K562 (cell line): Measurements from ENCODE around the gene ADRM1. TPM values are rescaled to one million over a fixed set of nuclear protein-coding genes. Genes with fewer than 3 reads are reported as not detected.

Source experiments
- ATAC-seq: fragments of 200-7000 bp; cut with Tn5 transposase; 3 replicates; pipeline ENCODE4 v1.9.1; 2020; ENCODE audit warnings: moderate library complexity
- BruUV-seq: library from RNA; stranded (reverse); fragments of 400-500 nt; replicated peaks from 2 replicates; lab custom pipeline; 2021; lab: Mats Ljungman, UMichigan
- CTCF ChIA-PET: fragments of 300-600 bp; formaldehyde crosslinking; extraction: SDS; loops from one replicate; lab custom pipeline; 2021; ENCODE audit warnings: low intra/inter-chr PET ratio; lab: Yijun Ruan, JAX
- POLR2A ChIA-PET: fragments of 300-600, 350-650 bp; sonication (Branson Sonifier 250); formaldehyde crosslinking; extraction: SDS; loops from one replicate; lab custom pipeline; 2021; ENCODE audit warnings: antibody characterized with exemption, inconsistent platforms; lab: Yijun Ruan, JAX
- DNase-seq, 4 experiments: peaks; one replicate each; pipeline versions ENCODE4 v3.0.0 to v3.0.0-alpha.2; 2011 to 2018; ENCODE audit warnings: low spot score in 3 of 4, mixed read lengths in 3 of 4; ENCODE audit errors: extremely low read depth in 1 of 4
- FAIRE-seq: peaks from 2 replicates; lab custom pipeline; 2011; peaks lifted over from hg19 to GRCh38; lab: Jason Lieb, UNC
- H2AFZ ChIP-seq: 2 replicates; pipeline ENCODE4 v1.6.0; 2011; ENCODE audit warnings: low read depth, low read length, control low read depth, inconsistent platforms
- H3K27ac ChIP-seq: fragments of 200-600 bp; 3 replicates; pipeline ENCODE4 v1.8.0; 2011; ENCODE audit warnings: low read depth, mild to moderate bottlenecking, control low read depth, inconsistent platforms, low read length, moderate library complexity, mixed read lengths; ENCODE audit errors: extremely low read depth
- H3K27me3 ChIP-seq, 2 experiments: fragments of 300-600 bp in 1 of 2; 2 replicates in 1 of 2; 3 replicates in 1 of 2; pipeline versions ENCODE4 v1.6.0 to v1.8.0; 2011; ENCODE audit warnings: inconsistent platforms in 2 of 2, low read length in 2 of 2, mild to moderate bottlenecking in 1 of 2, mixed read lengths in 1 of 2, moderate library complexity in 1 of 2; ENCODE audit not compliant: control insufficient read depth in 2 of 2, insufficient read depth in 2 of 2
- H3K36me3 ChIP-seq: fragments of 300-600 bp; 3 replicates; pipeline ENCODE4 v1.8.0; 2011; ENCODE audit warnings: mild to moderate bottlenecking, low read length, inconsistent platforms; ENCODE audit not compliant: control insufficient read depth, insufficient read depth
- H3K4me1 ChIP-seq, 2 experiments: fragments of 200-600 bp in 1 of 2; replicated peaks in 1 of 2; 2 replicates in 1 of 2; 3 replicates in 1 of 2; pipeline versions ENCODE4 v1.5.1 to v1.8.0; 2011; ENCODE audit warnings: inconsistent platforms in 2 of 2, low read length in 2 of 2, mild to moderate bottlenecking in 1 of 2, mixed read lengths in 1 of 2, moderate library complexity in 1 of 2; ENCODE audit not compliant: control insufficient read depth in 2 of 2, insufficient read depth in 2 of 2
- H3K4me2 ChIP-seq: 2 replicates; pipeline ENCODE4 v1.6.1; 2011; ENCODE audit warnings: low read length, control low read depth, inconsistent platforms, mixed read lengths; ENCODE audit not compliant: insufficient read depth
- H3K4me3 ChIP-seq: fragments of 200-600 bp; sonication (generic), shearing (Covaris generic); 2 replicates; pipeline ENCODE4 v1.5.1; 2016; ENCODE audit warnings: control low read depth, inconsistent platforms
- H3K79me2 ChIP-seq: fragments of 200-600 bp; 3 replicates; pipeline ENCODE4 v1.8.0; 2011; ENCODE audit warnings: low read length, inconsistent platforms; ENCODE audit not compliant: control insufficient read depth, insufficient read depth
- H3K9ac ChIP-seq, 2 experiments: 2 replicates each; pipeline versions ENCODE4 v1.6.0 to v1.6.1; 2011; ENCODE audit warnings: low read depth in 2 of 2, low read length in 2 of 2, control low read depth in 1 of 2, inconsistent platforms in 1 of 2, mild to moderate bottlenecking in 1 of 2, mixed read lengths in 1 of 2; ENCODE audit not compliant: insufficient read depth in 1 of 2
- H3K9me1 ChIP-seq: one replicate; pipeline ENCODE4 v1.6.0; 2011; ENCODE audit warnings: inconsistent platforms, mild to moderate bottlenecking, low read length, moderate library complexity; ENCODE audit not compliant: control insufficient read depth, insufficient read depth
- H3K9me3 ChIP-seq: replicated peaks from 2 replicates; pipeline ENCODE4 v1.5.1; 2011; ENCODE audit warnings: low read depth, low read length, inconsistent platforms; ENCODE audit not compliant: control insufficient read depth, insufficient read depth
- H4K20me1 ChIP-seq: replicated peaks from 2 replicates; pipeline ENCODE4 v1.6.1; 2011; ENCODE audit warnings: low read length, inconsistent platforms, mixed read lengths; ENCODE audit not compliant: control insufficient read depth, insufficient read depth
- NFIC ChIP-seq: fragments of 450-650 bp; IDR thresholded peaks from 2 replicates; pipeline ENCODE4 v1.6.1; 2017; ENCODE audit warnings: mild to moderate bottlenecking, inconsistent platforms
- ZNF655 ChIP-seq: fragments of 250-450 bp; sonication (Bioruptor Pico); IDR thresholded peaks from 2 replicates; pipeline ENCODE4 v1.5.0; 2021
- WGBS: fragments of 100-300 bp; shearing (Covaris generic); methylation state at CpG from one replicate; pipeline ENCODE4 v1.1.6; 2016; ENCODE audit warnings: low coverage, mixed read lengths; ENCODE audit not compliant: insufficient coverage; ENCODE audit errors: missing lambda C conversion rate; 5-methylcytosine and 5-hydroxymethylcytosine counted together
- in situ Hi-C: fragments of 300-500 bp; cut with MboI; formaldehyde crosslinking; loops from 4 replicates; pipeline ENCODE4 v1.15.0; 2018; ENCODE audit warnings: inconsistent platforms, mixed read lengths
- intact Hi-C: fragments of 100-400 bp; cut with micrococcal nuclease; formaldehyde crosslinking; loops from 2 replicates; pipeline ENCODE4 v1.14.2; 2022
- polyA plus RNA-seq, 8 experiments: library from polyadenylated mRNA; depleted of rRNA in 4 of 8; stranded (reverse) in 5 of 8; unstranded in 3 of 8; fragments of >200 nt; fragmentation: Nextera tagmentation in 2 of 8; fragmentation: Illumina TruSeq in 1 of 8; extraction: Ambion mirVana in 2 of 8; extraction: Trizol in 1 of 8; gene quantifications; 2 replicates each; pipeline versions ENCODE4 v1.2.1 to v1.2.3, GENCODE V29; 2011 to 2014; ENCODE audit warnings: inconsistent platforms in 1 of 8, missing spikeins in 1 of 8
- total RNA-seq, 7 experiments: library from RNA; depleted of rRNA in 6 of 7; stranded (reverse); fragments of >200 nt in 6 of 7; fragmentation: Illumina TruSeq in 2 of 7; extraction: Trizol in 2 of 7; gene quantifications; 2 replicates each; pipeline versions ENCODE4 v1.2.1 to v1.2.3, GENCODE V29; 2011 to 2021; ENCODE audit warnings: low replicate concordance in 1 of 7
- TF ChIP-seq, protein P1 (sequence below), 2 experiments: fragments of 450-650 bp in 1 of 2; sonication (generic) in 1 of 2; formaldehyde crosslinking in 1 of 2; IDR thresholded peaks; 2 replicates each; pipeline versions ENCODE4 v1.7.1 to v1.9.0; 2016 to 2022; ENCODE audit warnings: inconsistent platforms in 1 of 2, mild to moderate bottlenecking in 1 of 2, missing genetic modification reagents in 1 of 2

Gene ADRM1
- total and polyA plus RNA-seq, 9 of the 15 experiments (the other 6 are each of a cell fraction or from before 2014, with no cell fraction given): 5.0 to 223 (median 67.4) TPM

DNA sequence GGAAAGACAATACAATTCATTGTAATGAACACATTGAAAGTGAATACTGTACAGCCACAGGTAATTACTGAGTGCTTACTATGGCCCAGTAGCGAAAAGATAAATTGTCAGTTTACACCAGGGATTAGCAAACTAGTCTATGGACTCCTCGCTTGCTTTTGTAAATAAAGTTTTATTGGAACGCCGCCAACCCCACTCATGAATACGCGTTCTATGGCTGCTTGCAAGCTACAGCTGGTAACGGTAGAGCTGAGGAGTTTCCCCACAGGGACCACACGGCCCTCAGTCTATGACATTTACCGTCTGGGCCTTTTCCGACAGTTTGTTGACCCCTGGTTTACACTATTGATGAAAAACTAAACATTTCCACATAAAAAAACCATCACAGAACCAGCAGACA is 40.1 kb downstream of the ADRM1 start:
- no peaks in the 10 kb centered on the region for H3K79me2 ChIP-seq
- no peaks in the 10 kb centered on the region for H3K9me1 ChIP-seq
- no peak overlapping the region for H2AFZ ChIP-seq
- H3K4me1 ChIP-seq: peaks cover 0 to 4% of the 10 kb centered on the region in 2 experiments; a peak in 1 of 5 replicates
- peak; percentile 6 for FAIRE-seq
- H3K27ac ChIP-seq: no peak overlapping the region
- POLR2A ChIA-PET: no interaction called here
- no peaks in the 10 kb centered on the region for H3K27me3 ChIP-seq
- H3K4me3 ChIP-seq: no peak overlapping the region
- no peak for DNase-seq
- no peaks in the 10 kb centered on the region for H3K9me3 ChIP-seq
- 77% methylated on average over 10 of the region's 10 CpGs for WGBS
- intact Hi-C loops (no loop called here), in situ Hi-C loops (no loop called here)
- peaks cover 68% of the 10 kb centered on the region for H3K36me3 ChIP-seq
- no peak for ATAC-seq
- BruUV-seq: no TSS peak
- no peaks in the 10 kb centered on the region for H4K20me1 ChIP-seq
- no peak overlapping the region for H3K9ac ChIP-seq
- CTCF ChIA-PET: no interaction called here
- TF ChIP-seq ZNF655 (CRISPR knock-in tag): no peak
- peak; percentile 77 for TF ChIP-seq NFIC
- TF ChIP-seq, protein P1, sequence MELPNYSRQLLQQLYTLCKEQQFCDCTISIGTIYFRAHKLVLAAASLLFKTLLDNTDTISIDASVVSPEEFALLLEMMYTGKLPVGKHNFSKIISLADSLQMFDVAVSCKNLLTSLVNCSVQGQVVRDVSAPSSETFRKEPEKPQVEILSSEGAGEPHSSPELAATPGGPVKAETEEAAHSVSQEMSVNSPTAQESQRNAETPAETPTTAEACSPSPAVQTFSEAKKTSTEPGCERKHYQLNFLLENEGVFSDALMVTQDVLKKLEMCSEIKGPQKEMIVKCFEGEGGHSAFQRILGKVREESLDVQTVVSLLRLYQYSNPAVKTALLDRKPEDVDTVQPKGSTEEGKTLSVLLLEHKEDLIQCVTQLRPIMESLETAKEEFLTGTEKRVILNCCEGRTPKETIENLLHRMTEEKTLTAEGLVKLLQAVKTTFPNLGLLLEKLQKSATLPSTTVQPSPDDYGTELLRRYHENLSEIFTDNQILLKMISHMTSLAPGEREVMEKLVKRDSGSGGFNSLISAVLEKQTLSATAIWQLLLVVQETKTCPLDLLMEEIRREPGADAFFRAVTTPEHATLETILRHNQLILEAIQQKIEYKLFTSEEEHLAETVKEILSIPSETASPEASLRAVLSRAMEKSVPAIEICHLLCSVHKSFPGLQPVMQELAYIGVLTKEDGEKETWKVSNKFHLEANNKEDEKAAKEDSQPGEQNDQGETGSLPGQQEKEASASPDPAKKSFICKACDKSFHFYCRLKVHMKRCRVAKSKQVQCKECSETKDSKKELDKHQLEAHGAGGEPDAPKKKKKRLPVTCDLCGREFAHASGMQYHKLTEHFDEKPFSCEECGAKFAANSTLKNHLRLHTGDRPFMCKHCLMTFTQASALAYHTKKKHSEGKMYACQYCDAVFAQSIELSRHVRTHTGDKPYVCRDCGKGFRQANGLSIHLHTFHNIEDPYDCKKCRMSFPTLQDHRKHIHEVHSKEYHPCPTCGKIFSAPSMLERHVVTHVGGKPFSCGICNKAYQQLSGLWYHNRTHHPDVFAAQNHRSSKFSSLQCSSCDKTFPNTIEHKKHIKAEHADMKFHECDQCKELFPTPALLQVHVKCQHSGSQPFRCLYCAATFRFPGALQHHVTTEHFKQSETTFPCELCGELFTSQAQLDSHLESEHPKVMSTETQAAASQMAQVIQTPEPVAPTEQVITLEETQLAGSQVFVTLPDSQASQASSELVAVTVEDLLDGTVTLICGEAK (IDR thresholded peaks at IDR 0.05): peak; percentile 90
- TF ChIP-seq, protein P1 (CRISPR knock-in tag; IDR thresholded peaks at IDR 0.05): peak; percentile 78
- no peak overlapping the region for H3K4me2 ChIP-seq
